Neural cell (in vitro differentiated cells): ENCODE data around the gene SIX2. TPM values are rescaled to one million over a fixed set of nuclear protein-coding genes. Genes with fewer than 3 reads are reported as not detected.

Experiments used
- H2AFZ ChIP-seq: fragments of 200-600, 300-800 bp; sonication (generic), shearing (Covaris generic); 2 replicates; pipeline ENCODE4 v1.6.0; 2014; ENCODE audit warnings: low read depth, mild to moderate bottlenecking, antibody characterized with exemption, low read length, moderate library complexity
- H3F3A ChIP-seq: fragments of 200-600 bp; shearing (Covaris generic); 2 replicates; pipeline ENCODE4 v1.6.1; 2016; ENCODE audit warnings: mild to moderate bottlenecking, moderate library complexity, mixed read lengths, antibody characterized with exemption, low read length; ENCODE audit not compliant: insufficient read depth, poor library complexity, severe bottlenecking
- H3K27ac ChIP-seq: fragments of 200-600, 300-800 bp; sonication (generic), shearing (Covaris generic); 2 replicates; pipeline ENCODE4 v1.5.1; 2014; ENCODE audit warnings: mild to moderate bottlenecking, low read length, moderate library complexity
- H3K27me3 ChIP-seq: fragments of 300-800, 200-600 bp; sonication (generic), shearing (Covaris generic); 2 replicates; pipeline ENCODE4 v1.6.0; 2014; ENCODE audit warnings: mild to moderate bottlenecking, low read depth, low read length, moderate library complexity; ENCODE audit not compliant: insufficient read depth
- H3K36me3 ChIP-seq: fragments of 300-800, 200-600 bp; sonication (generic), shearing (Covaris generic); 2 replicates; pipeline ENCODE4 v1.5.1; 2014; ENCODE audit warnings: mild to moderate bottlenecking, antibody characterized with exemption, low read length, moderate library complexity; ENCODE audit not compliant: insufficient read depth
- H3K4me2 ChIP-seq: fragments of 300-800, 200-600 bp; sonication (generic), shearing (Covaris generic); 2 replicates; pipeline ENCODE4 v1.6.0; 2014; ENCODE audit warnings: mild to moderate bottlenecking, low read length
- H3K4me3 ChIP-seq: fragments of 300-800, 200-600 bp; sonication (generic), shearing (Covaris generic); 2 replicates; pipeline ENCODE4 v1.5.1; 2014; ENCODE audit warnings: mild to moderate bottlenecking, low read length, moderate library complexity
- H3K79me2 ChIP-seq: fragments of 200-600 bp; shearing (Covaris generic); replicated peaks from 2 replicates; pipeline ENCODE4 v1.6.0; 2014; ENCODE audit warnings: mild to moderate bottlenecking, low read length, moderate library complexity; ENCODE audit not compliant: insufficient read depth
- H3K9ac ChIP-seq: fragments of 300-800, 200-600 bp; sonication (generic), shearing (Covaris generic); 2 replicates; pipeline ENCODE4 v1.6.1; 2016; ENCODE audit warnings: mild to moderate bottlenecking, low read length, mixed read lengths
- H3K9me2 ChIP-seq: fragments of 200-600 bp; shearing (Covaris generic); 2 replicates; pipeline ENCODE4 v1.6.1; 2016; ENCODE audit warnings: mild to moderate bottlenecking, low read length, mixed read lengths; ENCODE audit not compliant: insufficient read depth
- H3K9me3 ChIP-seq: fragments of 200-600, 300-800 bp; sonication (generic), shearing (Covaris generic); 2 replicates; pipeline ENCODE4 v1.6.1; 2016; ENCODE audit warnings: mild to moderate bottlenecking, mixed run types, low read length, moderate library complexity, mixed read lengths
- H4K20me1 ChIP-seq: fragments of 200-600 bp; shearing (Covaris generic); 2 replicates; pipeline ENCODE4 v1.6.1; 2016; ENCODE audit warnings: mild to moderate bottlenecking, mixed run types; ENCODE audit not compliant: insufficient read depth
- CTCF ChIP-seq: fragments of 450-650 bp; IDR thresholded peaks from 2 replicates; pipeline ENCODE4 v1.5.1; 2014; ENCODE audit warnings: antibody characterized with exemption, mild to moderate bottlenecking, moderate library complexity; ENCODE audit not compliant: poor library complexity, severe bottlenecking
- EP300 ChIP-seq: fragments of 450-650 bp; conservative IDR thresholded peaks from 2 replicates; pipeline ENCODE4 v1.6.1; 2014; ENCODE audit warnings: antibody characterized with exemption, mild to moderate bottlenecking, moderate library complexity; ENCODE audit not compliant: poor library complexity, severe bottlenecking
- EZH2 ChIP-seq: fragments of 200-600, 300-800 bp; shearing (Covaris generic), sonication (generic); IDR thresholded peaks from 2 replicates; pipeline ENCODE4 v1.6.1; 2014; ENCODE audit warnings: antibody characterized with exemption, low read length, borderline replicate concordance, mild to moderate bottlenecking; ENCODE audit not compliant: insufficient read depth, poor library complexity, severe bottlenecking
- MXI1 ChIP-seq: fragments of 450-650 bp; conservative IDR thresholded peaks from 2 replicates; pipeline ENCODE4 v1.6.1; 2014; ENCODE audit warnings: antibody characterized with exemption, mild to moderate bottlenecking; ENCODE audit not compliant: poor library complexity, severe bottlenecking
- POLR2AphosphoS5 ChIP-seq: IDR thresholded peaks from 2 replicates; pipeline ENCODE4 v1.6.1; 2012
- RAD21 ChIP-seq: fragments of 450-650 bp; conservative IDR thresholded peaks from 2 replicates; pipeline ENCODE4 v1.6.1; 2014; ENCODE audit warnings: antibody characterized with exemption, mild to moderate bottlenecking, moderate library complexity
- REST ChIP-seq: IDR thresholded peaks from 2 replicates; pipeline ENCODE4 v1.6.1; 2012; ENCODE audit warnings: borderline replicate concordance
- SMC3 ChIP-seq: fragments of 450-650 bp; conservative IDR thresholded peaks from 2 replicates; pipeline ENCODE4 v1.6.1; 2014; ENCODE audit warnings: antibody characterized with exemption, mild to moderate bottlenecking, moderate library complexity; ENCODE audit not compliant: poor library complexity
- TAF1 ChIP-seq: IDR thresholded peaks from 2 replicates; pipeline ENCODE4 v1.6.1; 2012; ENCODE audit warnings: low read depth
- polyA plus RNA-seq: library from polyadenylated mRNA; depleted of rRNA; stranded (reverse); fragments of >200 nt; gene quantifications from 2 replicates; pipeline ENCODE4 v1.2.3, GENCODE V29; 2014

SIX2 gene
- polyA plus RNA-seq, 1 donor from 2014 or later = 0.16 TPM

GRCh38 chr2:45046786-45047185, 37.5 kb upstream of the SIX2 start:
- H3K27ac ChIP-seq = no peak overlapping the region

GRCh38 chr2:45045706-45046105, 36.5 kb upstream of the SIX2 start:
- no peak overlapping the region for H2AFZ ChIP-seq
- H3K27me3 ChIP-seq = no peaks in the 10 kb centered on the region
- H3K27ac ChIP-seq = no peak overlapping the region
- H3K4me3 ChIP-seq = no peak overlapping the region
- H3K36me3 ChIP-seq = no peaks in the 10 kb centered on the region
- H3K79me2 ChIP-seq = no peaks in the 10 kb centered on the region
- no peaks in the 10 kb centered on the region for H3K9me2 ChIP-seq
- no peak for TF ChIP-seq POLR2AphosphoS5
- no peak for TF ChIP-seq EP300
- no peak for TF ChIP-seq SMC3
- TF ChIP-seq MXI1 = no peak
- no peak for TF ChIP-seq RAD21
- no peak for TF ChIP-seq EZH2
- no peak for TF ChIP-seq CTCF
- no peak for TF ChIP-seq TAF1
- TF ChIP-seq REST = no peak
- no peaks in the 10 kb centered on the region for H3F3A ChIP-seq
- H3K9ac ChIP-seq = no peak overlapping the region
- no peaks in the 10 kb centered on the region for H3K9me3 ChIP-seq
- no peaks in the 10 kb centered on the region for H4K20me1 ChIP-seq
- H3K4me2 ChIP-seq = no peak overlapping the region

More at GRCh38 chr2:45046786-45047185, 37.5 kb upstream of the SIX2 start:
- H3K27me3 ChIP-seq = no peaks in the 10 kb centered on the region
- no peaks in the 10 kb centered on the region for H3K9me3 ChIP-seq
- H3K4me3 ChIP-seq = no peak overlapping the region
- no peak overlapping the region for H2AFZ ChIP-seq
- TF ChIP-seq POLR2AphosphoS5 (no peak), CTCF (no peak), RAD21 (no peak)
- H3K79me2 ChIP-seq = no peaks in the 10 kb centered on the region
- no peak overlapping the region for H3K9ac ChIP-seq
- no peak overlapping the region for H3K4me2 ChIP-seq
- no peaks in the 10 kb centered on the region for H3K36me3 ChIP-seq
- H3K9me2 ChIP-seq = no peaks in the 10 kb centered on the region
- H4K20me1 ChIP-seq = no peaks in the 10 kb centered on the region
- no peaks in the 10 kb centered on the region for H3F3A ChIP-seq
